ENCODE data around the gene CABYR. TPM values are rescaled to one million over a fixed set of nuclear protein-coding genes. Genes with fewer than 3 reads are reported as not detected.

The CABYR gene
- total and polyA plus RNA-seq, 5 donors: 0.25 to 0.91 (median 0.31) TPM

- ATAC-seq (no peak), DNase-seq (no peak)
- H3K27ac ChIP-seq (ENCODE audit: low read length): no peak overlapping the region
- WGBS: 42% methylated on average over 2 of the region's 2 CpGs
- H3K4me3 ChIP-seq (ENCODE audit: low read length): no peak overlapping the region
- H3K4me1 ChIP-seq (ENCODE audit: control insufficient read depth, insufficient read depth, low read length): peaks cover 4% of the 10 kb centered on the region
- no peaks in the 10 kb centered on the region for H3K9me3 ChIP-seq (ENCODE audit: control insufficient read depth, low read length)
- intact Hi-C loops (cut with DNase I): no loop called here
- no peaks in the 10 kb centered on the region for H3K27me3 ChIP-seq (ENCODE audit: control insufficient read depth, insufficient read depth)
These were observed 69.6 kb downstream of the CABYR start for GRCh38 chr18:24208270-24209035.

GRCh38 chr18:24209558-24209957, 70.7 kb downstream of the CABYR start:
- DNase-seq (no peak), ATAC-seq (no peak)
- 90% methylated on average over 6 of the region's 6 CpGs for WGBS
- no peaks in the 10 kb centered on the region for H3K27me3 ChIP-seq (ENCODE audit: control insufficient read depth, insufficient read depth)
- H3K4me3 ChIP-seq (ENCODE audit: low read length): no peak overlapping the region
- H3K9me3 ChIP-seq (ENCODE audit: control insufficient read depth, low read length): no peaks in the 10 kb centered on the region
- intact Hi-C loops (cut with DNase I): no loop called here
- H3K27ac ChIP-seq (ENCODE audit: low read length): no peak overlapping the region
- H3K4me1 ChIP-seq (ENCODE audit: control insufficient read depth, insufficient read depth, low read length): peaks cover 4% of the 10 kb centered on the region

Other genes starting within 250 kb of the CABYR start
- 10 to 100 TPM in 1 of 4 donors, 1 to 10 TPM in 3; 4.1 to 11.0 (median 6.0) TPM for gene TTC39C, start 124.3 kb upstream of the CABYR start, total RNA-seq
- gene TTC39C, start 124.3 kb upstream of the CABYR start, polyA plus RNA-seq: 2.8 TPM

All from right cardiac atrium (tissue), 5 donors.